ENCODE measurements around the gene MTPN. TPM values are rescaled to one million over a fixed set of nuclear protein-coding genes. Genes with fewer than 3 reads are reported as not detected.

MTPN gene
- total RNA-seq, 1 donor from 2014 or later: 67.9 TPM

DNA sequence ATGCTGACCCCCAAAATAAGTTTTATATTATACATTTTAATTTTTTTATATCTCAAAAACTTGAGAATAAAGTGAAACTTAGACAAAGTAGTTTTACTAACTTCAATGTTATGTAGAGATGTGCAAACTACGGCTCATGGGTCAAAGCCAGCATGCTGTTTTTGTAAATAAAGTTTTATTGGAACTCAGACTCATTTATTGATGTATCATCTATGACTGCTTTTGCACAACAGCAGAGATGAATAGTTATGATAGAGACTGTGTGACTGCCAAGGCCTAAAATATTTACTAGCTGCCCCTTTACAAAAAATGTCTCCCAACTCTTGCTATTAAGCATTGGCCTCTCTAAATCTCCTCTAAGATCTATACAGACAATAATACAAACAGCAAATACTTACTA, 12.4 kb downstream of the MTPN start:
- no peak for DNase-seq
- Histone ChIP-seq H3K27me3 (ENCODE audit: low read depth) (no peaks in the 10 kb centered on the region), H3K36me3 (peaks cover 2% of the 10 kb centered on the region), H3K4me3 (peak overlapping the region; percentile 6), H3K27ac (replicated peaks) (peak overlapping the region; percentile 13), H3K4me1 (peaks cover 75% of the 10 kb centered on the region), H3K9me3 (replicated peaks) (no peaks in the 10 kb centered on the region)
- intact Hi-C loops (cut with micrococcal nuclease): no loop called here
- TF ChIP-seq CTCF (IDR thresholded peaks at IDR 0.05; ENCODE audit: borderline replicate concordance): no peak

GRCh38 chr7:135964274-135964673, 12.9 kb downstream of the MTPN start:
- peak overlapping the region; percentile 13 for H3K27ac ChIP-seq (replicated peaks)
- DNase-seq: no peak
- intact Hi-C loops (cut with micrococcal nuclease): no loop called here
- peaks cover 81% of the 10 kb centered on the region for H3K4me1 ChIP-seq
- TF ChIP-seq CTCF (IDR thresholded peaks at IDR 0.05; ENCODE audit: borderline replicate concordance): no peak
- peak overlapping the region; percentile 6 for H3K4me3 ChIP-seq
- no peaks in the 10 kb centered on the region for H3K9me3 ChIP-seq (replicated peaks)
- no peaks in the 10 kb centered on the region for H3K27me3 ChIP-seq (ENCODE audit: low read depth)
- H3K36me3 ChIP-seq: no peaks in the 10 kb centered on the region

DNA sequence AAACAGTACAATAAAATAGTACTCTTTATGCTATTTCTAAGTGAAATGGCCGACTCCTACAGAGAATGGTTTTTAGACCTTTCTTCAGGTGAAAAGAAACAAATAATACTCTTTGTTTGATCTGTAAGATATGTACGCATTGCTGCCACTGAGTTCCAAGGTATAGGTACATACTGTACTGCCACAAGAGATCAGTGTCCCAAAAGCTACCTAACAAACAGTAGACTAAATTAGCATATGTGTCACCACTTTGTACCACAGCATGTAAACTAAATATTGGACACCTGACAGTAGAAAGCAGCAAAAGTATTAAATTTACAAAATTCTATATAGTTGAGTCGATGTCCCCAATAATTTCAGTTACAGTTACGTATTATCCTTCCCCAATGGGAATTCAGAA, 14.4 kb downstream of the MTPN start:
- Histone ChIP-seq H3K27ac (replicated peaks) (no peak overlapping the region), H3K9me3 (replicated peaks) (no peaks in the 10 kb centered on the region), H3K4me1 (peaks cover 92% of the 10 kb centered on the region), H3K27me3 (ENCODE audit: low read depth) (no peaks in the 10 kb centered on the region), H3K4me3 (no peak overlapping the region), H3K36me3 (no peaks in the 10 kb centered on the region)
- intact Hi-C loops (cut with micrococcal nuclease): no loop called here
- no peak for DNase-seq
- no peak for TF ChIP-seq CTCF (IDR thresholded peaks at IDR 0.05; ENCODE audit: borderline replicate concordance)

GRCh38 chr7:135960709-135961451, 16.3 kb downstream of the MTPN start:
- H3K27ac ChIP-seq (replicated peaks): no peak overlapping the region
- no peaks in the 10 kb centered on the region for H3K36me3 ChIP-seq
- no peaks in the 10 kb centered on the region for H3K9me3 ChIP-seq (replicated peaks)
- intact Hi-C loops (cut with micrococcal nuclease): no loop called here
- no peaks in the 10 kb centered on the region for H3K27me3 ChIP-seq (ENCODE audit: low read depth)
- H3K4me3 ChIP-seq: no peak overlapping the region
- DNase-seq: no peak
- peaks cover 91% of the 10 kb centered on the region for H3K4me1 ChIP-seq
- TF ChIP-seq CTCF (IDR thresholded peaks at IDR 0.05; ENCODE audit: borderline replicate concordance): no peak

DNA sequence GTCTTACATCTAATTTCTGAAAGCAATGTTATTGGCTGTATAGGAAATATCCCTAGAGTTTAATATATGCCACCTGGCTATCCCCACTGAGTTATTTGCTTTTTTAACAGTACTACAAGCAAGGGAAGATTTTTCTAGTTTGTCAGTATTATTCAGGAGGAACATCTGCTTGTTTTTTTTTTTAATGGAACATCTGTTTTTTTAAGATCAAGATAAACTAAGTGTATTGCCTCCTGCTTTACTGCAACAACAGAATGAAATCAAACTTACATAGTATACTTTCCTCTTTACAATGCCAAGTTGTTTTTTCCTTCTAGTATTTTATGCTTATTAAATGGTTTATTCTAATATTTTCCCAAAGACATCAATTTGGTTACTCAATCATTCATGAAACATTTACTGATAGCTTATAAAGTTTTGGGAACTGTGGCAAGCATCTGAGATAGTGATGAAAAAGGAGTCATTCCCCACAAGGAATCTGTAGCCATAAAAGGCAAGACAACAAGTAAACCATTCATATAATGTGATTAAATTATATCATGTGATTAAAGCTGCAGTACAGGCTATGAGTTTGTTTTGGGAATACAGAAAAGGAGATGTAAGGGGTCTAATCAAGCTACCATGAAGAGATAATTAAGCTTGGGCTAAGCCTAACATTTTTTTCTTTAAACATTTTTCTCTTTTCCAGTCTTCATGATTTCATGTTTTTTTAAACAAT, 17.4 kb downstream of the MTPN start:
- no peak for TF ChIP-seq CTCF (IDR thresholded peaks at IDR 0.05; ENCODE audit: borderline replicate concordance)
- Histone ChIP-seq H3K4me3 (no peak overlapping the region), H3K27ac (replicated peaks) (peak overlapping the region; percentile 6), H3K27me3 (ENCODE audit: low read depth) (no peaks in the 10 kb centered on the region), H3K36me3 (no peaks in the 10 kb centered on the region), H3K9me3 (replicated peaks) (no peaks in the 10 kb centered on the region), H3K4me1 (peaks cover 82% of the 10 kb centered on the region)
- intact Hi-C loops (cut with micrococcal nuclease): no loop called here
- DNase-seq: no peak
